ENCODE results near the gene ZNF451.
A peak's percentile ranks its signal among the peaks of the same experiment; 100 is the strongest.

The ZNF451 gene

GRCh38 chr6:57215260-57215659 lies 125.3 kb downstream of the ZNF451 start:
- DNase-seq = no peak

DNA sequence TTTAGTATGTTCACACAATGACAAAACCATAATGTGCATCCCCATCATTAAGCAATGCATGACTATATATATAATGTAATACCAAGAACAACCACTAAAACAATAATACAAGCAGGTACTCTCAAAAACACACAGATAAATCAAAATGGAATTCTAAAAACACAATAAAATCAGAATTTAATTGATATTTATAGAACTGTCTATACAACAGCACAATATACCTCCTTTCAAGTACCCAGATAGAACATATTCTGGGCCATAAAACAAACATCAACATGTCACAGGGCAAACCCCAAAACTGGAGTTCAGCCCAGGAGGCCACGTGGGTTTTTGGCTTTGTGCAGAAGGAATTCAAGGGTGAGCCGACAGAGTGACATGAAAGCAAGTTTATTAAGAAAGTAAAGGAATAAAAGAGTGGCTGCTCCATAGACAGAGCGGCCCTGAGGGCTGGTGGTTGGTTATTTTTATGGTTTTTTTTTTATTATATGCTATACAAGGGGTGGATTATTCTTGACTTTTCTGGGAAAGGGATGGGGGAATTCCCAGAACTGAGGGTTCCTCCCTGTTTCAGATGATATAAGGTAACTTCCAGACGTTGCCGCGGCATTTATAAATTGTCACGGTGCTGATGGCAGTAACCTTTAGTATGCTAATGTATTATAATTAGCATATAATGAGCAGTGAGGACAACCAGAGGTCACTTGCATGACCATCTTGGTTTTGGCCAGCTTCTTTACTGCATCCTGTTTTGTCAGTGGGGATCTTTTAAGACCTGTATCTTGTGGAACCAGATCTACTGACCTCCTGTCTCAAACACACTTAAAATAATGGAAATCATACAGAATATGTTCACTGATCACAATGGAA lies 126.5 kb downstream of the ZNF451 start:
- peak; percentile 54 for DNase-seq

GRCh38 chr6:57217270-57217669 lies 127.3 kb downstream of the ZNF451 start:
- DNase-seq = no peak

All from HCEC 1CT (cell line).